Ovary (tissue), 3 donors: ENCODE results near the gene ACAP1.

Source experiments
- CTCF ChIP-seq, 3 donors: fragments of 450-650 bp in 2 of 3; fragments of 200-600 bp in 1 of 3; IDR thresholded peaks; one replicate each; pipeline versions ENCODE4 v1.5.1 to v1.8.0; 2016 to 2022; ENCODE audit warnings: antibody characterized with exemption in 3 of 3, mild to moderate bottlenecking in 1 of 3
- POLR2A ChIP-seq: fragments of 450-650 bp; IDR thresholded peaks from one replicate; pipeline ENCODE4 v1.6.1; 2017; ENCODE audit warnings: antibody characterized with exemption, mild to moderate bottlenecking, moderate library complexity
- donor health status: DM: no; HTN: no; CAD: no.

- TF ChIP-seq CTCF (IDR thresholded peaks at IDR 0.05) (no peak), POLR2A (no peak)
Observed at GRCh38 chr17:7327501-7327900, 8.8 kb upstream of the ACAP1 start.
